ENCODE measurements around the gene DCAF8.

The DCAF8 gene

GRCh38 chr1:160284220-160284781 is 22.0 kb upstream of the DCAF8 start:
- Mint-ChIP-seq H3K27ac (peak overlapping the region; percentile 93), H3K36me3 (ENCODE audit: low read depth) (peaks cover 60% of the 10 kb centered on the region), H3K4me1 (ENCODE audit: low read depth) (peaks cover 25% of the 10 kb centered on the region), H3K27me3 (no peaks in the 10 kb centered on the region), H3K4me3 (peak overlapping the region; percentile 99), H3K9me3 (no peaks in the 10 kb centered on the region)
- intact Hi-C loops (cut with micrococcal nuclease), result no loop called here

- Mint-ChIP-seq H3K27ac (no peak overlapping the region), H3K4me3 (no peak overlapping the region), H3K4me1 (ENCODE audit: low read depth) (peaks cover 25% of the 10 kb centered on the region), H3K27me3 (no peaks in the 10 kb centered on the region), H3K36me3 (ENCODE audit: low read depth) (peaks cover 58% of the 10 kb centered on the region), H3K9me3 (no peaks in the 10 kb centered on the region)
- intact Hi-C loops (cut with micrococcal nuclease), result no loop called here
Measured at GRCh38 chr1:160282807-160283206, 20.5 kb upstream of the DCAF8 start.

GRCh38 chr1:160277987-160278386 is 15.6 kb upstream of the DCAF8 start:
- Mint-ChIP-seq H3K4me3 (no peak overlapping the region), H3K27ac (no peak overlapping the region), H3K4me1 (ENCODE audit: low read depth) (peaks cover 4% of the 10 kb centered on the region), H3K9me3 (no peaks in the 10 kb centered on the region), H3K27me3 (no peaks in the 10 kb centered on the region), H3K36me3 (ENCODE audit: low read depth) (peaks cover 64% of the 10 kb centered on the region)
- intact Hi-C loops (cut with micrococcal nuclease), result no loop called here

GRCh38 chr1:160277330-160277729 is 15.0 kb upstream of the DCAF8 start:
- intact Hi-C loops (cut with micrococcal nuclease), result no loop called here
- H3K27ac Mint-ChIP-seq, result no peak overlapping the region
- H3K4me3 Mint-ChIP-seq, result no peak overlapping the region
- no peaks in the 10 kb centered on the region for H3K27me3 Mint-ChIP-seq
- H3K36me3 Mint-ChIP-seq (ENCODE audit: low read depth), result peaks cover 57% of the 10 kb centered on the region
- no peaks in the 10 kb centered on the region for H3K9me3 Mint-ChIP-seq
- H3K4me1 Mint-ChIP-seq (ENCODE audit: low read depth), result no peaks in the 10 kb centered on the region

- H3K36me3 Mint-ChIP-seq (ENCODE audit: low read depth), result peaks cover 2% of the 10 kb centered on the region
- intact Hi-C loops (cut with micrococcal nuclease), result no loop called here
- H3K9me3 Mint-ChIP-seq, result no peaks in the 10 kb centered on the region
- H3K27ac Mint-ChIP-seq, result no peak overlapping the region
- no peaks in the 10 kb centered on the region for H3K4me1 Mint-ChIP-seq (ENCODE audit: low read depth)
- H3K27me3 Mint-ChIP-seq, result peaks cover 6% of the 10 kb centered on the region
- no peak overlapping the region for H3K4me3 Mint-ChIP-seq
Measured at GRCh38 chr1:160271025-160271424, 8.7 kb upstream of the DCAF8 start.

- intact Hi-C loops (cut with micrococcal nuclease), result no loop called here
- Mint-ChIP-seq H3K27ac (no peak overlapping the region), H3K27me3 (peaks cover 6% of the 10 kb centered on the region), H3K4me1 (ENCODE audit: low read depth) (peaks cover 10% of the 10 kb centered on the region), H3K9me3 (no peaks in the 10 kb centered on the region), H3K36me3 (ENCODE audit: low read depth) (no peaks in the 10 kb centered on the region), H3K4me3 (no peak overlapping the region)
Measured at GRCh38 chr1:160267284-160267991, 5.1 kb upstream of the DCAF8 start.

- Mint-ChIP-seq H3K4me1 (ENCODE audit: low read depth) (peaks cover 20% of the 10 kb centered on the region), H3K27me3 (peaks cover 6% of the 10 kb centered on the region), H3K9me3 (no peaks in the 10 kb centered on the region), H3K36me3 (ENCODE audit: low read depth) (peaks cover 19% of the 10 kb centered on the region), H3K4me3 (no peak overlapping the region), H3K27ac (no peak overlapping the region)
- intact Hi-C loops (cut with micrococcal nuclease), result no loop called here
Measured at GRCh38 chr1:160264795-160265307, 2.5 kb upstream of the DCAF8 start.

GRCh38 chr1:160261556-160261892 is 825 bp downstream of the DCAF8 start:
- no peaks in the 10 kb centered on the region for H3K9me3 Mint-ChIP-seq
- H3K4me1 Mint-ChIP-seq (ENCODE audit: low read depth), result peaks cover 30% of the 10 kb centered on the region
- H3K27ac Mint-ChIP-seq, result peak overlapping the region; percentile 99
- peaks cover 39% of the 10 kb centered on the region for H3K36me3 Mint-ChIP-seq (ENCODE audit: low read depth)
- intact Hi-C loops (cut with micrococcal nuclease), result no loop called here
- peaks cover 1% of the 10 kb centered on the region for H3K27me3 Mint-ChIP-seq
- peak overlapping the region; percentile 95 for H3K4me3 Mint-ChIP-seq

GRCh38 chr1:160260406-160261382 is 1.7 kb downstream of the DCAF8 start:
- Mint-ChIP-seq H3K9me3 (no peaks in the 10 kb centered on the region), H3K27ac (peak overlapping the region; percentile 99), H3K27me3 (no peaks in the 10 kb centered on the region), H3K4me1 (ENCODE audit: low read depth) (peaks cover 30% of the 10 kb centered on the region), H3K4me3 (peak overlapping the region; percentile 53), H3K36me3 (ENCODE audit: low read depth) (peaks cover 39% of the 10 kb centered on the region)
- intact Hi-C loops (cut with micrococcal nuclease), result no loop called here

GRCh38 chr1:160258177-160258798 is 4.1 kb downstream of the DCAF8 start:
- peaks cover 25% of the 10 kb centered on the region for H3K4me1 Mint-ChIP-seq (ENCODE audit: low read depth)
- H3K27me3 Mint-ChIP-seq, result no peaks in the 10 kb centered on the region
- intact Hi-C loops (cut with micrococcal nuclease), result no loop called here
- H3K4me3 Mint-ChIP-seq, result no peak overlapping the region
- H3K9me3 Mint-ChIP-seq, result no peaks in the 10 kb centered on the region
- H3K36me3 Mint-ChIP-seq (ENCODE audit: low read depth), result peaks cover 54% of the 10 kb centered on the region
- H3K27ac Mint-ChIP-seq, result no peak overlapping the region

GRCh38 chr1:160257411-160258015 is 4.8 kb downstream of the DCAF8 start:
- peaks cover 61% of the 10 kb centered on the region for H3K36me3 Mint-ChIP-seq (ENCODE audit: low read depth)
- H3K27me3 Mint-ChIP-seq, result no peaks in the 10 kb centered on the region
- no peak overlapping the region for H3K4me3 Mint-ChIP-seq
- no peak overlapping the region for H3K27ac Mint-ChIP-seq
- no peaks in the 10 kb centered on the region for H3K9me3 Mint-ChIP-seq
- intact Hi-C loops (cut with micrococcal nuclease), result no loop called here
- peaks cover 20% of the 10 kb centered on the region for H3K4me1 Mint-ChIP-seq (ENCODE audit: low read depth)

GRCh38 chr1:160256396-160257046 is 5.8 kb downstream of the DCAF8 start:
- Mint-ChIP-seq H3K36me3 (ENCODE audit: low read depth) (peaks cover 60% of the 10 kb centered on the region), H3K27ac (no peak overlapping the region), H3K27me3 (no peaks in the 10 kb centered on the region), H3K4me1 (ENCODE audit: low read depth) (peaks cover 20% of the 10 kb centered on the region), H3K4me3 (no peak overlapping the region), H3K9me3 (no peaks in the 10 kb centered on the region)
- intact Hi-C loops (cut with micrococcal nuclease), result no loop called here

- no peak overlapping the region for H3K27ac Mint-ChIP-seq
- no peak overlapping the region for H3K4me3 Mint-ChIP-seq
- no peaks in the 10 kb centered on the region for H3K27me3 Mint-ChIP-seq
- no peaks in the 10 kb centered on the region for H3K9me3 Mint-ChIP-seq
- peaks cover 17% of the 10 kb centered on the region for H3K4me1 Mint-ChIP-seq (ENCODE audit: low read depth)
- intact Hi-C loops (cut with micrococcal nuclease), result no loop called here
- peaks cover 64% of the 10 kb centered on the region for H3K36me3 Mint-ChIP-seq (ENCODE audit: low read depth)
Measured at GRCh38 chr1:160255781-160256300, 6.5 kb downstream of the DCAF8 start.
